Upper lobe of right lung (tissue), 1 donor: ENCODE data around the gene CAMK2G. TPM values are rescaled to one million over a fixed set of nuclear protein-coding genes. Genes with fewer than 3 reads are reported as not detected.

Source experiments
- ATAC-seq: fragments of 200-7000 bp; cut with Tn5 transposase; one replicate; pipeline ENCODE4 v1.9.1; 2020; ENCODE audit warnings: mild to moderate bottlenecking, moderate library complexity
- DNase-seq: peaks from one replicate; pipeline ENCODE4 v3.0.0-alpha.2; 2020
- H3K27ac ChIP-seq: fragments of 200-600 bp; one replicate; pipeline ENCODE4 v1.8.0; 2022
- H3K27me3 ChIP-seq: fragments of 200-600 bp; one replicate; pipeline ENCODE4 v1.8.0; 2022; ENCODE audit warnings: mild to moderate bottlenecking
- H3K36me3 ChIP-seq: fragments of 200-600 bp; one replicate; pipeline ENCODE4 v1.8.0; 2022
- H3K4me1 ChIP-seq: fragments of 200-600 bp; one replicate; pipeline ENCODE4 v1.8.0; 2022
- H3K4me3 ChIP-seq: fragments of 200-600 bp; one replicate; pipeline ENCODE4 v1.8.0; 2022; ENCODE audit warnings: mild to moderate bottlenecking
- H3K9me3 ChIP-seq: fragments of 200-600 bp; one replicate; pipeline ENCODE4 v1.8.0; 2022
- intact Hi-C: fragments of 100-400 bp; cut with DNase I; formaldehyde crosslinking; loops from one replicate; pipeline ENCODE4 v1.11.0; 2022
- total RNA-seq: library from RNA; stranded (reverse); fragmentation: NEBNext Ultra II Directional; extraction: Animal tissue kit (Norgen Biotek cat#: 25700); gene quantifications from one replicate; pipeline ENCODE4 v1.2.1, GENCODE V29; 2021
- TF ChIP-seq, protein P1 (sequence below): fragments of 200-600 bp; IDR thresholded peaks from one replicate; pipeline ENCODE4 v1.8.0; 2022; ENCODE audit warnings: antibody characterized with exemption
- donor health status: DM: no; HTN: yes; CAD: no; lungs with severe emphysema.

Gene CAMK2G
- total RNA-seq, 1 donor from 2014 or later, result 36.2 TPM

DNA sequence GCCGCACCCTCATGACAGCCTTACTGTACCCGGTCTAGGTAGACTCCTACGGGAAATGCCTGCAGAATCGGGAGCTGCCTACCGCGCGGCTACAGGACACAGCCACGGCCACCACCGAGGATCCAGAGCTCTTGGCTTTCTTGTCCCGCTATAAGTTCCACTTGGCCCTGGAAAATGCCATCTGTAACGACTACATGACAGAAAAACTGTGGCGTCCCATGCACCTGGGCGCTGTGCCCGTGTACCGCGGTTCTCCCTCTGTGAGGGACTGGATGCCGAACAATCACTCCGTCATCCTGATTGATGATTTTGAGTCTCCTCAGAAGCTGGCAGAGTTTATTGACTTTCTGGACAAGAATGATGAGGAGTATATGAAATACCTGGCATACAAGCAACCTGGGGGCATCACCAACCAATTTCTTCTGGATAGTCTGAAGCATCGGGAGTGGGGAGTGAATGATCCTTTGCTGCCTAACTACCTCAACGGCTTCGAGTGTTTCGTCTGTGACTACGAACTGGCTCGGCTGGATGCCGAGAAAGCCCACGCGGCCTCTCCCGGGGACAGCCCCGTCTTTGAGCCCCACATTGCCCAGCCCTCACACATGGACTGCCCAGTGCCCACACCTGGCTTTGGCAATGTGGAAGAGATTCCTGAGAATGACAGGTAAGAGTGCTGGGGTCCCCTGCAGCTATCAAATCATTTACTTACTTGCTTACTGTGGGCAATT, 101.0 kb downstream of the CAMK2G start:
- Histone ChIP-seq H3K9me3 (no peaks in the 10 kb centered on the region), H3K4me1 (peaks cover 30% of the 10 kb centered on the region), H3K36me3 (peaks cover 70% of the 10 kb centered on the region), H3K27me3 (no peaks in the 10 kb centered on the region), H3K27ac (peak overlapping the region; percentile 97), H3K4me3 (peak overlapping the region; percentile 87)
- TF ChIP-seq, protein P1, sequence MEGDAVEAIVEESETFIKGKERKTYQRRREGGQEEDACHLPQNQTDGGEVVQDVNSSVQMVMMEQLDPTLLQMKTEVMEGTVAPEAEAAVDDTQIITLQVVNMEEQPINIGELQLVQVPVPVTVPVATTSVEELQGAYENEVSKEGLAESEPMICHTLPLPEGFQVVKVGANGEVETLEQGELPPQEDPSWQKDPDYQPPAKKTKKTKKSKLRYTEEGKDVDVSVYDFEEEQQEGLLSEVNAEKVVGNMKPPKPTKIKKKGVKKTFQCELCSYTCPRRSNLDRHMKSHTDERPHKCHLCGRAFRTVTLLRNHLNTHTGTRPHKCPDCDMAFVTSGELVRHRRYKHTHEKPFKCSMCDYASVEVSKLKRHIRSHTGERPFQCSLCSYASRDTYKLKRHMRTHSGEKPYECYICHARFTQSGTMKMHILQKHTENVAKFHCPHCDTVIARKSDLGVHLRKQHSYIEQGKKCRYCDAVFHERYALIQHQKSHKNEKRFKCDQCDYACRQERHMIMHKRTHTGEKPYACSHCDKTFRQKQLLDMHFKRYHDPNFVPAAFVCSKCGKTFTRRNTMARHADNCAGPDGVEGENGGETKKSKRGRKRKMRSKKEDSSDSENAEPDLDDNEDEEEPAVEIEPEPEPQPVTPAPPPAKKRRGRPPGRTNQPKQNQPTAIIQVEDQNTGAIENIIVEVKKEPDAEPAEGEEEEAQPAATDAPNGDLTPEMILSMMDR, result no peak
- intact Hi-C loops, result no loop called here
- ATAC-seq (no peak), DNase-seq (no peak)

DNA sequence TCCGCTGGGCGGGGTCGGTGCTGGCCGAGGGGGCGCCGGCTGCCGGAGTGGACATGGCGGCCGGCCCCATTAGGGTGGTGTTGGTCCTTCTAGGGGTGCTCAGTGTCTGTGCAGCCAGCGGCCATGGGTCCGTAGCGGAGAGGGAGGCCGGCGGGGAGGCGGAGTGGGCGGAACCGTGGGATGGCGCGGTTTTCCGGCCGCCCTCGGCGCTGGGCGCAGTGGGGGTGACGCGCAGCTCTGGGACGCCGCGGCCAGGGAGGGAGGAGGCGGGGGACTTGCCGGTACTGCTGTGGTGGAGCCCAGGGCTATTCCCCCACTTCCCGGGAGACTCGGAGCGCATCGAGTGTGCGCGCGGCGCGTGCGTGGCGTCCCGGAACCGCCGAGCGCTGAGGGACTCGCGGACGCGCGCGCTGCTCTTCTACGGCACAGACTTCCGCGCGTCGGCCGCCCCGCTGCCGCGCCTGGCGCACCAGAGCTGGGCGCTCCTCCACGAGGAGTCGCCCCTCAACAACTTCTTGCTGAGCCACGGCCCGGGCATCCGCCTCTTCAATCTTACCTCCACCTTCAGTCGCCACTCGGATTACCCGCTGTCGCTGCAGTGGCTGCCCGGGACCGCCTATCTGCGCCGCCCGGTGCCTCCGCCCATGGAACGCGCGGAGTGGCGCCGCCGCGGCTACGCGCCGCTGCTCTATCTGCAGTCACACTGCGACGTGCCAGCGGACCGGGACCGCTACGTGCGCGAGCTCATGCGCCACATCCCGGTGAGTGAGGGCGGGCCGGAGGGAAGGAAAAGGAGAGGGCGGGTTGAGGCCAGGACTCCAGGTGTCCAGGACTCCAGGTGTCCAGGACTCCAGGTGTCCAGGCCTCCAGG, 101.8 kb downstream of the CAMK2G start:
- intact Hi-C loops, result no loop called here
- Histone ChIP-seq H3K9me3 (no peaks in the 10 kb centered on the region), H3K27me3 (no peaks in the 10 kb centered on the region), H3K27ac (peak overlapping the region; percentile 97), H3K4me3 (peak overlapping the region; percentile 87), H3K36me3 (peaks cover 76% of the 10 kb centered on the region), H3K4me1 (peaks cover 30% of the 10 kb centered on the region)
- DNase-seq (peak; percentile 92), ATAC-seq (peak; percentile 87)
- TF ChIP-seq, protein P1, result no peak

DNA sequence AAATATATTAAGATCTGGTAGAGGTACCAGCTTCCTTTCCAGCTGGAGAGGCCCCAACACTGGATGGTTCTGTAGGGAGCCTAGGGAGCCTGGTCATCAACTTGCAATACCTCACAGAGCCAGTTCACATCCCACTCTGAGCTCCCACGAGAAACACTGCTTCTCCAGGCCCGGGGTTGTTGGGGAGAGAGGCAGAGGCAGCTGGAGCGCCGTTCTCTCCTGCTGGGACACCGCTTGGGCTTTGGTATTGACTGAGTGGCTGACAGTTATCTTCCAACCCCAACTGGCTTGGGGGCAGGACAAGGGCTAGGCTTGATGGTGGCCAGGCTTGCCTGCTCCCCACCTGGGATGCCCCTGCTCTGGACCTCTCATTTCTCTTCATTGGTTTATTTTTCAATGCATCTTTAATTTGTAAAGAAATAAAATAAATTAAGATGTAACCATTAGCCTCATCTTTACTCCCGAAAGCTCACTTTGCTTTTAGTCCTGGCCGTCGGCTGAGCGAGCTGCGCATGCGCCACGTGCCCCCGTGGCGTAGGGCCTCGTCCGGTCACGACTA, 102.6 kb downstream of the CAMK2G start:
- DNase-seq (peak; percentile 95), ATAC-seq (no peak)
- TF ChIP-seq, protein P1, result no peak
- H3K4me3 ChIP-seq, result peak overlapping the region; percentile 87
- no peaks in the 10 kb centered on the region for H3K27me3 ChIP-seq
- H3K27ac ChIP-seq, result peak overlapping the region; percentile 97
- peaks cover 30% of the 10 kb centered on the region for H3K4me1 ChIP-seq
- intact Hi-C loops, result no loop called here
- H3K9me3 ChIP-seq, result no peaks in the 10 kb centered on the region
- peaks cover 76% of the 10 kb centered on the region for H3K36me3 ChIP-seq

DNA sequence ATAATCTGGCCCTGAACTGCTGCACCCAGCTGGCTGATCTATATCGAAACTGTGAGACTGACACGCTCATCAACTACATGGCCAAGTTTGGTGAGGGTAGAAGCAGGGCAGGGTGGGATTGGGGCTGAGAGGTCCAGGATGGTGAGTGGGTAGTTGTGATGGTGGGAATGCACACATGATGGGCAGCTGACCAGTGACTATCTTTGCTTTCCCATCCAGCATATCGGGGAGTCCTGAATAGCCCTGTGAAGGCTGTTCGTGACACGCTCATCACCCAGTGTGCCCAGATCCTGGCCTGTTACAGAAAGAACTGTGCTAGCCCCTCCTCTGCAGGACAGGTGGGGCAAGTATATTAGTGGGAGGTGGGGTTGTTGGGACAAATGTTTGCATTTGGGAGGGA, 105.0 kb downstream of the CAMK2G start:
- Histone ChIP-seq H3K4me1 (peaks cover 16% of the 10 kb centered on the region), H3K4me3 (no peak overlapping the region), H3K27ac (no peak overlapping the region), H3K27me3 (no peaks in the 10 kb centered on the region), H3K36me3 (peaks cover 78% of the 10 kb centered on the region), H3K9me3 (no peaks in the 10 kb centered on the region)
- DNase-seq (no peak), ATAC-seq (no peak)
- TF ChIP-seq, protein P1, result no peak
- intact Hi-C loops, result no loop called here

DNA sequence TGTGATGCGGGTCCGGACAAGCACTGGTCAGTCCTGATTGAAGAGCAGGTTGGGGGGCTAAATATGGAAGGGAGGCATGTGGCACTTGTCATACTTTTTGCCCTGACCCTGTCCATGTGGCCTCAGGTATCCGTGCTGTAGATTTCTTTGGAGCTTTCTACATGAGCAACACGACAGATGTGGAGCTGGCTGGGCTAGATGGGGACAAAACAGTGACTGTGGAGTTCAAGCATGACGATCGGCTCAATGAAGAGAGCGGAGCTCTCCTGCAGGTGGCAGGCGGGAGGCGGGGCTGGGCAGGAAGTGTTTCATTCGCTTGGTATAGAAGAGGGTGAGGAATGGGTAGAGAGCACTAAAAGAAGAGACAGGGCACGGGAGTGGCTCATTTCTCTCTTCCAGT, 105.5 kb downstream of the CAMK2G start:
- Histone ChIP-seq H3K9me3 (no peaks in the 10 kb centered on the region), H3K4me3 (no peak overlapping the region), H3K4me1 (peaks cover 10% of the 10 kb centered on the region), H3K36me3 (peaks cover 78% of the 10 kb centered on the region), H3K27ac (no peak overlapping the region), H3K27me3 (no peaks in the 10 kb centered on the region)
- TF ChIP-seq, protein P1, result no peak
- DNase-seq (no peak), ATAC-seq (no peak)
- intact Hi-C loops, result no loop called here
